Keratinocyte (primary cell): Measurements from ENCODE around the gene MMP28. TPM values are rescaled to one million over a fixed set of nuclear protein-coding genes. Genes with fewer than 3 reads are reported as not detected.

Source experiments
- DNase-seq: peaks from one replicate; pipeline ENCODE4 v3.0.0-alpha.2; 2011; ENCODE audit warnings: low read depth, missing footprints, low spot score
- FAIRE-seq: peaks from 2 replicates; lab custom pipeline; 2011; peaks lifted over from hg19 to GRCh38; lab: Jason Lieb, UNC
- H2AFZ ChIP-seq: 2 replicates; pipeline ENCODE4 v1.6.0; 2012; ENCODE audit warnings: low read length, control low read depth, inconsistent platforms; ENCODE audit not compliant: control insufficient read depth
- H3K27ac ChIP-seq: 2 replicates; pipeline ENCODE4 v1.5.1; 2011; ENCODE audit warnings: low read length; ENCODE audit not compliant: control insufficient read depth, insufficient read depth
- H3K27me3 ChIP-seq: 3 replicates; pipeline ENCODE4 v1.6.0; 2011; ENCODE audit warnings: low read length; ENCODE audit not compliant: control insufficient read depth, insufficient read depth; ENCODE audit errors: extremely low read depth
- H3K36me3 ChIP-seq, 2 experiments: 2 replicates in 1 of 2; 3 replicates in 1 of 2; pipeline ENCODE4 v1.5.1; 2011; ENCODE audit warnings: low read length in 2 of 2, mild to moderate bottlenecking in 1 of 2; ENCODE audit not compliant: control insufficient read depth in 2 of 2, insufficient read depth in 2 of 2; ENCODE audit errors: extremely low read depth in 1 of 2
- H3K4me1 ChIP-seq: 3 replicates; pipeline ENCODE4 v1.5.1; 2011; ENCODE audit warnings: low read length; ENCODE audit not compliant: control insufficient read depth, insufficient read depth; ENCODE audit errors: extremely low read depth
- H3K4me2 ChIP-seq: 3 replicates; pipeline ENCODE4 v1.6.0; 2011; ENCODE audit warnings: low read depth, low read length; ENCODE audit not compliant: control insufficient read depth, insufficient read depth; ENCODE audit errors: extremely low read depth
- H3K4me3 ChIP-seq, 3 experiments: fragments of 200-600 bp in 1 of 3; sonication (generic) in 1 of 3; 2 replicates in 2 of 3; 3 replicates in 1 of 3; pipeline ENCODE4 v1.5.1; 2011 to 2016; ENCODE audit warnings: low read length in 3 of 3, mild to moderate bottlenecking in 3 of 3, control low read depth in 2 of 3, inconsistent platforms in 1 of 3, low read depth in 1 of 3, mixed read lengths in 1 of 3, mixed run types in 1 of 3, moderate library complexity in 1 of 3; ENCODE audit not compliant: control insufficient read depth in 2 of 3, insufficient read depth in 2 of 3; ENCODE audit errors: extremely low read depth in 1 of 3
- H3K79me2 ChIP-seq: 2 replicates; pipeline ENCODE4 v1.6.0; 2012; ENCODE audit warnings: low read length; ENCODE audit not compliant: control insufficient read depth, insufficient read depth
- H3K9ac ChIP-seq: 3 replicates; pipeline ENCODE4 v1.6.0; 2011; ENCODE audit warnings: low read length; ENCODE audit not compliant: control insufficient read depth, insufficient read depth; ENCODE audit errors: extremely low read depth
- H3K9me1 ChIP-seq: 3 replicates; pipeline ENCODE4 v1.6.0; 2011; ENCODE audit warnings: low read length; ENCODE audit not compliant: control insufficient read depth, insufficient read depth; ENCODE audit errors: extremely low read depth
- H3K9me3 ChIP-seq: 2 replicates; pipeline ENCODE4 v1.5.1; 2012; ENCODE audit warnings: low read depth, low read length; ENCODE audit not compliant: control insufficient read depth
- H4K20me1 ChIP-seq: 3 replicates; pipeline ENCODE4 v1.6.0; 2011; ENCODE audit warnings: low read length; ENCODE audit not compliant: control insufficient read depth, insufficient read depth; ENCODE audit errors: extremely low read depth
- EZH2 ChIP-seq: IDR thresholded peaks from one replicate; pipeline ENCODE4 v1.6.1; 2012; ENCODE audit warnings: inconsistent platforms, mild to moderate bottlenecking, low read length, moderate library complexity
- dilution Hi-C: fragments of 300-500 bp; cut with MboI; formaldehyde crosslinking; loops from one replicate; pipeline ENCODE4 v1.7.0; 2020; ENCODE audit warnings: low sequenced_read_pairs; ENCODE audit not compliant: extremely low pct_ligation_motif_present
- polyA minus RNA-seq, 3 experiments: library from RNA; depleted of rRNA, polyadenylated mRNA; stranded (reverse); fragments of >200 nt; gene quantifications; 1 replicate in 1 of 3; 2 replicates in 1 of 3; 3 replicates in 1 of 3; pipeline ENCODE4 v1.2.3, GENCODE V29; 2011
- polyA plus RNA-seq, 5 experiments: library from polyadenylated mRNA; depleted of rRNA in 3 of 5; stranded (reverse) in 3 of 5; stranded (forward) in 1 of 5; unstranded in 1 of 5; fragments of >200 nt; gene quantifications; 1 replicate in 1 of 5; 2 replicates in 3 of 5; 3 replicates in 1 of 5; pipeline versions ENCODE4 v1.2.1 to v1.2.3, GENCODE V29; 2011 to 2012; ENCODE audit warnings: missing spikeins in 2 of 5, low read depth in 1 of 5, low replicate concordance in 1 of 5
- TF ChIP-seq, protein P1 (sequence below), 3 experiments: IDR thresholded peaks in 1 of 3; conservative IDR thresholded peaks in 1 of 3; optimal IDR thresholded peaks in 1 of 3; 2 replicates in 2 of 3; 3 replicates in 1 of 3; pipeline versions ENCODE3 to v1.5.1; 2011; ENCODE audit warnings: low read length in 3 of 3, mild to moderate bottlenecking in 3 of 3, moderate library complexity in 2 of 3, control low read depth in 1 of 3, inconsistent platforms in 1 of 3; ENCODE audit not compliant: insufficient read depth in 2 of 3; ENCODE audit errors: extremely low read depth in 1 of 3

Gene MMP28, protein sequence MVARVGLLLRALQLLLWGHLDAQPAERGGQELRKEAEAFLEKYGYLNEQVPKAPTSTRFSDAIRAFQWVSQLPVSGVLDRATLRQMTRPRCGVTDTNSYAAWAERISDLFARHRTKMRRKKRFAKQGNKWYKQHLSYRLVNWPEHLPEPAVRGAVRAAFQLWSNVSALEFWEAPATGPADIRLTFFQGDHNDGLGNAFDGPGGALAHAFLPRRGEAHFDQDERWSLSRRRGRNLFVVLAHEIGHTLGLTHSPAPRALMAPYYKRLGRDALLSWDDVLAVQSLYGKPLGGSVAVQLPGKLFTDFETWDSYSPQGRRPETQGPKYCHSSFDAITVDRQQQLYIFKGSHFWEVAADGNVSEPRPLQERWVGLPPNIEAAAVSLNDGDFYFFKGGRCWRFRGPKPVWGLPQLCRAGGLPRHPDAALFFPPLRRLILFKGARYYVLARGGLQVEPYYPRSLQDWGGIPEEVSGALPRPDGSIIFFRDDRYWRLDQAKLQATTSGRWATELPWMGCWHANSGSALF
- 13.7 to 43.5 TPM (median 21.3 TPM) in 3 replicates for polyA plus RNA-seq
- polyA plus RNA-seq (2011; ENCODE audit: low read depth), result 11.1 TPM
- polyA plus RNA-seq (2011; cell fraction: cytosol; rRNA removed), result 26.2 and 27.8 TPM in 2 replicates
- 31.1 and 34.2 TPM in 2 replicates for polyA plus RNA-seq (2011; cell fraction: nucleus; rRNA removed)
- polyA plus RNA-seq (2012; ENCODE audit: low replicate concordance), result 12.5 and 33.7 TPM in 2 replicates
- polyA minus RNA-seq, result 15.4 to 22.9 TPM (median 19.7 TPM) in 3 replicates
- 30.5 TPM for polyA minus RNA-seq (2011; cell fraction: cytosol; rRNA and poly(A)+ RNA removed)
- 16.4 and 28.5 TPM in 2 replicates for polyA minus RNA-seq (2011; cell fraction: nucleus; rRNA and poly(A)+ RNA removed)

DNA sequence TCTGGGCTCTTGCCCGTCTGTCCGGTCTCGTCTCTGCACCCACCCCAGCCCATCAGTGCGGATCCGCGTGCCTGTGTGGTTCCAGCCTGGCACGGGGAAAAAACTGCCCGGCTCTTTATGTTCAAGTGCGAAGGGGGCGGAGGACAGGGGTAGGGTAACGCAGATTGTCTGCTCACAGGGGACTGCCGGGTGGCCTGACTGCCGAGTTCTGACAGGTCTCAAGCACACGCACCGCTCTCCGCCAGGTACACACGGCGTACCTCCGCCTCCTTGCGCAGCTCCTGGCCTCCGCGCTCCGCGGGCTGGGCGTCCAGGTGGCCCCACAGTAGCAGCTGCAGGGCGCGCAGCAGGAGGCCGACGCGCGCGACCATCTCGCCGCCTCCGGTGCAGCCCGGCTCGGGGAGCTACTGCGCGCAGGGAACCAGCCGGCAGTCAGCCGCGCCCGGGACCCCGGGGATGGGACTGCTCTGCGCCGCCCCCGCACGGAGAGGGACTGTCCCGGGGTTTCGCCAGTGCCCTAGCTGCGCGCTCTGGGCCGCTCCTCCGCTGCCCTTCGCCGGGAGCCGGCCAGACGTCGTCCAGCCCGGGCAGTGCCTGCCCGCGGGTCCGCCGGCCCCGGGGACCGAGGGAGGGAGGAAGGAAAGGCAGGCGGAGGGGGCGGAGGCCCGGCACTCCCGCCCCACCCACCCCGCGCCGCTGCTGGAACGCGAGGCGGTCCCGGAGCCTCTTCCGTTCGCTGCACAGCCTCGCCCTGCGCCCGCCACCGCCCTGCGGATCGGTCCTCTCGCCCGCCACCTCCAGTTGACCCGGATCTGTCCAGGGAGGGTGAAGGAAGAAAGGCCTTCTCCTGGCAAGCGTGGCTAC, at the start of gene MMP28:
MMP28 (minus strand) TSS at position 635 of the 864 bp plus-strand sequence; CDS start at position 371, 264 bp downstream.
- H3K9me1 ChIP-seq, result no peaks in the 10 kb centered on the region
- H2AFZ ChIP-seq, result peak within 1 kb of the TSS; percentile 81
- H3K4me1 ChIP-seq, result peaks cover 37% of the 10 kb centered on the region
- peak within 1 kb of the TSS; percentile 65 for H3K27ac ChIP-seq
- no peak for TF ChIP-seq EZH2
- TF ChIP-seq, protein P1, sequence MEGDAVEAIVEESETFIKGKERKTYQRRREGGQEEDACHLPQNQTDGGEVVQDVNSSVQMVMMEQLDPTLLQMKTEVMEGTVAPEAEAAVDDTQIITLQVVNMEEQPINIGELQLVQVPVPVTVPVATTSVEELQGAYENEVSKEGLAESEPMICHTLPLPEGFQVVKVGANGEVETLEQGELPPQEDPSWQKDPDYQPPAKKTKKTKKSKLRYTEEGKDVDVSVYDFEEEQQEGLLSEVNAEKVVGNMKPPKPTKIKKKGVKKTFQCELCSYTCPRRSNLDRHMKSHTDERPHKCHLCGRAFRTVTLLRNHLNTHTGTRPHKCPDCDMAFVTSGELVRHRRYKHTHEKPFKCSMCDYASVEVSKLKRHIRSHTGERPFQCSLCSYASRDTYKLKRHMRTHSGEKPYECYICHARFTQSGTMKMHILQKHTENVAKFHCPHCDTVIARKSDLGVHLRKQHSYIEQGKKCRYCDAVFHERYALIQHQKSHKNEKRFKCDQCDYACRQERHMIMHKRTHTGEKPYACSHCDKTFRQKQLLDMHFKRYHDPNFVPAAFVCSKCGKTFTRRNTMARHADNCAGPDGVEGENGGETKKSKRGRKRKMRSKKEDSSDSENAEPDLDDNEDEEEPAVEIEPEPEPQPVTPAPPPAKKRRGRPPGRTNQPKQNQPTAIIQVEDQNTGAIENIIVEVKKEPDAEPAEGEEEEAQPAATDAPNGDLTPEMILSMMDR (optimal IDR thresholded peaks at IDR 0.05 in 1 of 3, IDR thresholded peaks at IDR 0.05 in 1 of 3, conservative IDR thresholded peaks at IDR 0.05 in 1 of 3; ENCODE audit: extremely low read depth in 1 of 3, insufficient read depth in 2 of 3, low read length in 3 of 3), result no peak
- H3K36me3 ChIP-seq, result no peaks in the 10 kb centered on the region
- no peak for DNase-seq
- dilution Hi-C loops, result no loop called here
- peak within 1 kb of the TSS; percentile 66 to 79 (median 74) for H3K4me3 ChIP-seq
- H3K79me2 ChIP-seq, result no peaks in the 10 kb centered on the region
- H4K20me1 ChIP-seq, result no peaks in the 10 kb centered on the region
- peak within 1 kb of the TSS; percentile 83 for H3K4me2 ChIP-seq
- peak within 1 kb of the TSS; percentile 80 for H3K9ac ChIP-seq
- no peaks in the 10 kb centered on the region for H3K9me3 ChIP-seq
- no peak for FAIRE-seq
- H3K27me3 ChIP-seq, result no peaks in the 10 kb centered on the region

- H3K27me3 ChIP-seq, result no peaks in the 10 kb centered on the region
- dilution Hi-C loops, result no loop called here
- no peak overlapping the region for H2AFZ ChIP-seq
- H3K4me3 ChIP-seq, result no peak overlapping the region
- H3K4me2 ChIP-seq, result no peak overlapping the region
- no peaks in the 10 kb centered on the region for H3K9me3 ChIP-seq
- H3K27ac ChIP-seq, result no peak overlapping the region
- no peaks in the 10 kb centered on the region for H3K9me1 ChIP-seq
- no peaks in the 10 kb centered on the region for H3K4me1 ChIP-seq
- H4K20me1 ChIP-seq, result no peaks in the 10 kb centered on the region
- no peak overlapping the region for H3K9ac ChIP-seq
- TF ChIP-seq EZH2, result no peak
- TF ChIP-seq, protein P1 (optimal IDR thresholded peaks at IDR 0.05 in 1 of 3, IDR thresholded peaks at IDR 0.05 in 1 of 3, conservative IDR thresholded peaks at IDR 0.05 in 1 of 3; ENCODE audit: extremely low read depth in 1 of 3, insufficient read depth in 2 of 3, low read length in 3 of 3), result no peak
- FAIRE-seq (no peak), DNase-seq (no peak)
- no peaks in the 10 kb centered on the region for H3K79me2 ChIP-seq
- H3K36me3 ChIP-seq, result peaks cover 27 to 40% of the 10 kb centered on the region in 2 experiments
Measured at GRCh38 chr17:35844547-35844946, 49.1 kb upstream of the MMP28 start.
